Measurements from ENCODE around the gene LMF1. TPM values are rescaled to one million over a fixed set of nuclear protein-coding genes. Genes with fewer than 3 reads are reported as not detected.

The LMF1 gene
- total RNA-seq, 6 experiments from 2014 or later: 10.9 to 20.0 (median 13.8) TPM

- Histone ChIP-seq H3K4me1 (peaks cover 0 to 5% (median 0%) of the 10 kb centered on the region in 4 donors), H3K36me3 (no peaks in the 10 kb centered on the region), H3K4me3 (no peak overlapping the region), H3K9me3 (no peaks in the 10 kb centered on the region), H3K27me3 (no peaks in the 10 kb centered on the region), H3K27ac (no peak overlapping the region)
- no CpG with 5 or more reads among the region's 17 CpGs for WGBS (ENCODE audit: insufficient coverage, low coverage, low lambda C conversion rate, missing lambda C conversion rate)
- intact Hi-C loops (cut with DNase I): no loop called here
- TF ChIP-seq POLR2A (IDR thresholded peaks at IDR 0.05): no peak
- no peak for TF ChIP-seq CTCF (IDR thresholded peaks at IDR 0.05)
- DNase-seq (no peak), ATAC-seq (no peak)
These were observed 165.3 kb downstream of the LMF1 start for GRCh38 chr16:805474-805873.

- 56% methylated on average over 15 of the region's 33 CpGs for WGBS (ENCODE audit: insufficient coverage, low coverage, low lambda C conversion rate, missing lambda C conversion rate)
- no peaks in the 10 kb centered on the region for H3K9me3 ChIP-seq
- no peak overlapping the region for H3K4me3 ChIP-seq
- H3K36me3 ChIP-seq: no peaks in the 10 kb centered on the region
- peaks cover 0 to 5% (median 0%) of the 10 kb centered on the region in 4 donors for H3K4me1 ChIP-seq
- TF ChIP-seq POLR2A (IDR thresholded peaks at IDR 0.05): no peak
- TF ChIP-seq CTCF (IDR thresholded peaks at IDR 0.05): no peak
- ATAC-seq: no peak
- H3K27ac ChIP-seq: no peak overlapping the region
- intact Hi-C loops (cut with DNase I): no loop called here
- no peaks in the 10 kb centered on the region for H3K27me3 ChIP-seq
- DNase-seq: no peak
These were observed 166.4 kb downstream of the LMF1 start for GRCh38 chr16:804193-805048.

- DNase-seq (no peak), ATAC-seq (no peak)
- intact Hi-C loops (cut with DNase I): no loop called here
- H3K27me3 ChIP-seq: no peaks in the 10 kb centered on the region
- no peak overlapping the region for H3K4me3 ChIP-seq
- H3K27ac ChIP-seq: no peak overlapping the region
- TF ChIP-seq CTCF (IDR thresholded peaks at IDR 0.05) (no peak), POLR2A (IDR thresholded peaks at IDR 0.05) (no peak)
- no peaks in the 10 kb centered on the region for H3K36me3 ChIP-seq
- H3K9me3 ChIP-seq: no peaks in the 10 kb centered on the region
- WGBS (ENCODE audit: insufficient coverage, low coverage, low lambda C conversion rate, missing lambda C conversion rate): 39% methylated on average over 8 of the region's 8 CpGs
- peaks cover 0 to 5% (median 0%) of the 10 kb centered on the region in 4 donors for H3K4me1 ChIP-seq
These were observed 167.1 kb downstream of the LMF1 start for GRCh38 chr16:803754-804080.

Other genes with a start within 250 kb of the LMF1 start
- gene ANTKMT, start 249.8 kb downstream of the LMF1 start, total RNA-seq: 10 to 100 TPM; 19.7 to 56.0 (median 28.2) TPM
- gene CCDC78, start 244.5 kb downstream of the LMF1 start, total RNA-seq: under 1 TPM in 1 of 6 experiments, not detected in 5; 0.31 TPM
- gene HAGHL, start 243.9 kb downstream of the LMF1 start, total RNA-seq: 1 to 10 TPM in 4 of 6 experiments, under 1 TPM in 2; 0.83 to 2.5 (median 1.3) TPM
- gene CIAO3, start 230.0 kb downstream of the LMF1 start, total RNA-seq: 10 to 100 TPM; 11.9 to 26.1 (median 17.3) TPM
- gene MSLN, start 210.2 kb downstream of the LMF1 start, total RNA-seq: under 1 TPM in 1 of 6 experiments, not detected in 5; 0.25 TPM
- gene RPUSD1, start 182.6 kb downstream of the LMF1 start, total RNA-seq: 10 to 100 TPM in 2 of 6 experiments, 1 to 10 TPM in 4; 5.1 to 16.2 (median 6.6) TPM
- gene CHTF18, start 182.4 kb downstream of the LMF1 start, total RNA-seq: 1 to 10 TPM; 2.9 to 7.8 (median 4.6) TPM
- gene GNG13, start 170.2 kb downstream of the LMF1 start, total RNA-seq: not detected
- gene SOX8, start 10.8 kb upstream of the LMF1 start, total RNA-seq: under 1 TPM in 3 of 6 experiments, not detected in 3; 0.07 to 0.13 (median 0.09) TPM
- not detected for gene SSTR5, start 101.8 kb upstream of the LMF1 start, total RNA-seq
- gene C1QTNF8, start 125.3 kb upstream of the LMF1 start, total RNA-seq: not detected
- 10 to 100 TPM in 1 of 6 experiments, 1 to 10 TPM in 3, under 1 TPM in 2; 0.56 to 14.0 (median 5.0) TPM for gene CACNA1H, start 182.1 kb upstream of the LMF1 start, total RNA-seq